NCI-H2107 treated with DMSO at 0.1 percent for 48 hours (cell line): ENCODE results near the gene MARCHF3.
A peak's percentile ranks its signal among the peaks of the same experiment; 100 is the strongest.
"Not testable (repeated sequence)": the region's sequence is repeated elsewhere in the genome, so short reads cannot be mapped to it uniquely, and the experiment has no call there.

Source experiments
- DNase-seq: peaks from one replicate; lab custom pipeline; 2025; ENCODE audit not compliant: unreplicated experiment; lab: John Stamatoyannopoulos, UW

MARCHF3 gene

DNA sequence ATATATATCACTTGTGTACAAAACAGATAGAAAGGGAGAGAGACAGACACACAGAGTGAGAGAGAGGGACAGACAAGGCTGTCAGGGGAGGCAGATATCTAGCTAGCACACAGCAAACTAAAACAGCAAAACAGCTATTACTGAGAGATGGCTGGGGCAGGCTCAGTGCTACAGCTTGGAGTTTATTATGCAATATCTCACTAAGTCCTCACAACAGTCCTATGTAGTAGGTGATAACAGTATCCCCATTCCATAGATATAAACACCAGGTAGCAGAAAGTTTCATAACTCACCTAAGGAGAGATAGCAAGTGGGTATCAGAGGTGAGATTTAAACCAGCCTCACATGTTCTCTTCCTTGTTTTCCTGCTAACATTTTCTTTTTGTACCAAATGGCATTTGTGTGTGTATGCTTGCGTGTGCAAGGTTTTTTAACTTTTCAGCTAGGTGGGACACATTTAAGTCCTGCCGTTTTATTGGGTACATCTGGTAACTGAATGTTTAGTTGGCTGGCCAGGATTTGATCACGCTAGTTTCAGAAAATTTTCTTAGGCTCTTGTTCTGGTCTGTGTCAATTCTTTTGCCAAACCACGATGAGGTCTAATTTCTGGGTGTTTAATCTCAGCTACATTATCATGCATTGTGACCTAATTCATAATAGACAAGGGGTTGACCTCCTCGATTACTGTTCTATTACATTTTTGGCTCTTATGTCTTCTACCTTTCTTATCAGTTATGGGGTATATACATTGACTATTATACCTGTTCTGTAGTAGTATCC lies 148.3 kb downstream of the MARCHF3 start:
- DNase-seq: no peak

DNA sequence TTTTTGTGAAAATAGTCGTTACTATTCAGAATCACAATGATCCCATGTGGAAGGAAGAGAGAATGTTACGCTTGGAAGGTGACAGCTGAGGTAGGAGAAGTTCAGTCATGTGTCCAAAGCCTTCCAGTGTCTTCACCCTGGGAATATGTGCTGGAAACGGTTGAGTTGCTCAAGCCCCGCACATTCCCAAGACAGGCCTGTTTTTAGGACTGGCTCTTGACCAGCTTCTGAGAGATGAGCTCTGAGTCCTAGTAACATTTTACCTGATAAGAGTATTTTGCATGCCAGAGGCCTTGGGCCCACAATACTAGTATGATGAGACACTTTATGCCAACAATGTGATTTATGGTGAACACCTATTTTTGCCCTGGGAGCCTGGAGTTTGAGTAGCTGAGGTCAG lies 151.7 kb downstream of the MARCHF3 start:
- no peak for DNase-seq

DNA sequence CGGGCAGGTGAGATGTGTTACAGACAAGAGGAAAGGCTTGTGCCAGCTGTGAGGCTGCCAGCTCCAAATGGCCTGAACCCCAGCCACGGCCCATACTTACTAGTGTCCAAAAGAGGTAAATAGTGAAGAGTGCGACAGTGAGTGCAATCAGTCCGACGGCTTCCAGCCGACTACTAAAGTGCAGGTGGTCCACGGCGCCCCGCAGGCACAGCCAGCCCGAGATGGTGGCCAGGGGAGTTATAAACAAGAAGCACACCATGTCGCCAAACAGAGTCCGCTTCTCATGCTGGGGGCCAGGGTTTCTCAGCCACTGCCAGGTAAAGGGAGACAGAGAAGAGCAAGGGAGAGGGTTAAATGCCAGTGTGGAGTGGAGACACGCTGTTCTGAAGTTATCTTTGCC lies 152.3 kb downstream of the MARCHF3 start:
- no peak for DNase-seq

DNA sequence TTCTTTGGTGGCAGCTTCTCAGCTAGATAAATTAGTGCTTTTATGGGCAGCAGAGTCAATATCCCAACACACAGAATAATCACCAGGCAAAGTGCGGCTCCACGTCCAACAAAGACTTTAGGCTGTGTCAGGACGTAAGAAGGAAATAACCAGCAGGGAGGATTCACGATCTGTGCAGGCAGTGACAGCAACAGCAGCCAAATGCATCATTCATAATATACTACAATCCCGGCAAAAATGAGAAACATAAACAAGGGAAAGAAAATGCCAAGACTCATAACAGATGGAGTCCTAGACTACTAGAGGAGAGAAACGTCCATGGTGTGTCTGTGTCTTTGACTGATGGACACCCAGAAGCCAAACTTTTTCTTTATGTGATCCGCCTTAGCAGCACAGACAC lies 152.8 kb downstream of the MARCHF3 start:
- no peak for DNase-seq

DNA sequence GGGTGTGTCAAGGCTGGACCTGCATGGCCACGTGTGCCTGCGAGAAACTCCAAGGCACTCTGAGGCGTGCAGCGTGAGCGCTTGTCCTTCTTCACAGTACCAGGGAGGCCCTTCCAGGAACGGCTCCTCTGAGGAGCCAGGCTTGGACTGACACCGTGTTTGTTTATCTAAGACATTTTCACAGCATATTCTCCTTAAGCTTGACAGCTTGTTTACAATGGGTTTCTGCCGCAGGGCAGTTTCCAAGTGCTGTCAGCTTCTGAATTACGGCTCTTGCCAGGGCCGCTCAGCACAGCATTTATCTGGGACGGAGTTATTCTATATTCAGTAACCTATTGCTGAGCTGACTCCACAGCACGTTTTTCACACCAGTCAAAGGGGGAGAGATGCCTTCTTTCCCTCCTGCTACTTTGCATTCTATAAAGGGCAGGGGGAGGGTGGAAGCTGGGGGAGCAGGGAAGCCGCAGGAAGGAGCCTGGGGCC lies 155.0 kb downstream of the MARCHF3 start:
- DNase-seq: no peak

DNA sequence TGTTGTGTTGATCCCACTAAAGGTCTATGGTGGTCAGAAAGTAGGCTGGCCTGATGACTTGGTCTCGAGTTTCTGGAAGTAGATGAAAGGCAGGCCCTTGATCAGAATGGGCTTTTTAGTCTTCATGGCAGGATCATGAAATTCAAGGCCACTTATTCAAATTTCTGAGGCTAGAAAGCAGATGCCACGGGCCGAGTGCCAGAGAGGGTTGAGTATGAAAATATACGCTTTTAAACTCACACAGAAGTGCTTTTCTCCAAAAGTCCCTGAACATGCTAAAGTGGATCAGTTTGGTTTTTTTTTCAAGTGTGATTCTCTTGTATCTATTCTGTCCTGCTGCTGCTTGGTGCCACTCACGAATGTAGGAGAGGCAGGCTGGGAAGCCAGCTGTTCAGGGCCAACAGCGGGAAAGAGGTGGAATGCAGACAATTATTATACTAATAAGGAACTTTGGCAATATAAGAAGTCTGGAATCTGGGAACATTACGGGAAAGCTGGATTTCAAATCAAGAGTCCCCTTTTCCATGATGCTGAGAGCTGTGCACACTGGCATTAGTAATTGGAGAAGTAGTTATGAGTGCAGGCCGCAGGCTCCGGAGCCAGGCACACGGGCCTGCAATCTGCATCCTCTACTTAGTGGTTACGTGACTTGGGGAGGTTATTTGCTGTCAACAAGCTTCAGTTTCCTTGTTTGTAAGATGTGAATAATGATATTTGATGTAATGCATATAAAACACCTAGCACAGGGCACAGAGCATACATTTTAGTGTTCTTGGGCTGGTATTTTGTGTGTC lies 157.6 kb downstream of the MARCHF3 start:
- DNase-seq: peak; percentile 69

DNA sequence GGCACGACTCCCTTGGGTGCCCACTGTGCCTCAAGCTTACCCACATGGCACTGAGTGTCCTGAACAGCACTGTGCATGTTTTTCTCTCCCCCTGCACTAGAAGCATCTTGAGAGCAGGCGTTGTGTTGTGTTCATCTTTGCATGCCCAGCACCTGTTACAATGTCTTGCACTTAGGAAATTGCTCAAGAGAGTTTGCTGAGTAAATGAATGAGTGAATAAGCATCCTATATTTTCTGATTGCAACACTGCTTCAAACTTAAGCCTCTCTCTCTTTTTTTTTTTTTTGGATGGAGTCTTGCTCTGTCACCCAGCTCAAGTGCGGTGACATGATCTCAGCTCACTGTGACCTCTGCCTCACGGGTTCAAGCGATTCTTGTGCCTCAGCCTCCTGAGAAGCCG lies 158.9 kb downstream of the MARCHF3 start:
- DNase-seq: no peak

DNA sequence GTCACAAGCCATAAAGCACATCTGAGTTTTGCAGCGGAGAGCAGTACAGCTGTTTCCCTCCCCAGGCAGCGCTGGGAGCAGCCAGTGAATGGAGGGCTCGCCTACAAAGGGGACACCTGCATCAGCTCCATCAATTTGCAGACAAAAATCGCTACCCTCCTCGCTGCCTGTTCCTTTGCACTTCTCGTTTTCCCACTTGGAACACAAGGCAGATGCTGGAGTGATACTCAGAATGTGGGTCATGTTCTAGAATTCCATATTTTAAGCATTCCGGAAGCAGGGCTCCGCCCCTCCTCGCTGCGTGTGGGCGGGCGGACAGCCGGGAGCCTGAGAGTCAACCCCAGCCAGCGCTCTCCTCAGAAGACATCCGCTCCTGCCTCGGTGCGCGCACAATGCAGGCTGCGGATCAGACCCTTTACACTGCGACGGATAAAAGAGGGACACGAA lies 161.3 kb downstream of the MARCHF3 start:
- peak; percentile 34 for DNase-seq

DNA sequence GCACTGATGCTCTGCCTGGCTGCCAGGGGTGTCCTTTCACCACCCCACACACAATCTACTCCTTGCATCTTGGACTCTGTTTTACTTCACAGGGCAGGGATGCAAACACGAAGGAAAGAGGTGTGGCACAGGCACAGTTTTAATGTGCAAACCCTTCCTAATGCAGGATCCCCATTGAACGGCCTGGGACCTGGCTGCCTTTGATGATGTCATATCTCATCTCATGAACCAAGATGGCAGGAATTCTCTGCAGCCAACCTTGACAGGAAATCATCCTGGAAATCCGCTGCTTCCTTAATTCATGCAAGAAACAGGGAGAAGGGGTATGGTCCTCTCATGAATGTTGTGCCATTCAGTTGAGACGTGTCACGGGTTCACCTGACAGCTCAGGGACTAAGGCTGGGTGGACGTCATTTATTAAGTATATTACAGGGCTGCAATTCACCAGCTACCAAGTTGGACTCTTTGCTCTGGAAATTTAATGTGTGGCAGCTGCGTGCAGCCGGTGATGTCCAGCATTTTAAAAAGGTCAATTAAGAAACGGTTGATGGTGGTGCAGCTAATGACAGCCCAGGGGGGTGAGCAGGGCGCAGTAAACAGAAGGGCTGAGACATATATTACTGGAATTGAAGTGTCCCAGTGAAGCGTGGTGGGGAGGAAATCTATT lies 161.9 kb downstream of the MARCHF3 start:
- DNase-seq: no peak

DNA sequence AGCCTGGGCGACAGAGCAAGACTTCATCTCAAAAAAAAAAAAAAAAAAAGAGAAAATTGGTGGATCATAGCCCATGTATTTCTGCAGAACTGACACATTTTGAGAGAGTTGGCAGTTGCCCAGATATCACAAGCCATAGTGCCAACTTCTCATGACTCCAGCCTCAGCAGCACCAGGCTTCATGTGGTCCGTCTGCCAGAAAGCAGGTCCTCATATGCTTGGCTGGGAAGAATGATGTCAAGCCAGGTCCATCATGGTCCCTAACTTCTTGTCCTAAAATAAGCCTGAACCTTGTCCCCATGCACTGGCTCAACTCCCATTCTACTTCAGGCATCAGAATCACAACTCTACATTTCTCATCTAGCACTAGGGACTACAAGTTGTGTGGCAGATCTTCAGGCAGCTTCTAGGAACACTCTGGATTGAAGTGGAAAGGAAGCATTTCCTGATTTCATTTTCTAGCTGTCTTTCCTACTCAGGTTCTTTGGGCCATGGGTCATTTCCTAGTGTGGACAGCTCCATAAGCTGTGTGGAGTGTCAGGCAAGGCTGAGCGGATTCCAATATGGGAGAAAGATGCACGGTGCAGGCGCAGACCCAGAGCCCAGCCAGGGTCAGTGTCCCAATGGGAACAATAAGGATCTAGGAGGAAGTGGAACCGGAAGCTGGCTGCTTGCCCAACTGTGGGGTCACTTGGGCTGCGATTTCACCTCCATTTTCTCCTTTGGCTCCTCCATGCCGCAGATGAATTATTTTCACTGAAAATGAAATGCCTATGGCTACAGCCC lies 163.3 kb downstream of the MARCHF3 start:
- DNase-seq: no peak

DNA sequence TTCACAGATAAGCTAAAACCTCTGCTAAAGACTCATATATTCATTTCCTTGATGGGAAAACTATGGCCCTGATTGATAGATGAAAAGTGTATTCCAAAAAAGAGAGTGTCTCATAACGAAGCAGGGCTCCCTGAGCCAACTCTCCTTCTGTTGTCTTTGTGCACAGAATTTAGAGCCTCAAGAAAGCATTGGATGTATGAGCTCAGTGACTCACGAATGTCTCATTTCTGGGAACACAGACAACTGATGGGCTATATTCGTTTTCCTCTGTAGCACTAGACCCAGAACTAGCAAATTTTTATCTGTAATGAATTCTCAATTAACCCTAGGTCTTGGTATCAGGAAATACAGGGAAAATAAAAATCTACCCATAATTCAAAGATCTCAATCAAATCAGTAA lies 165.1 kb downstream of the MARCHF3 start:
- no peak for DNase-seq

DNA sequence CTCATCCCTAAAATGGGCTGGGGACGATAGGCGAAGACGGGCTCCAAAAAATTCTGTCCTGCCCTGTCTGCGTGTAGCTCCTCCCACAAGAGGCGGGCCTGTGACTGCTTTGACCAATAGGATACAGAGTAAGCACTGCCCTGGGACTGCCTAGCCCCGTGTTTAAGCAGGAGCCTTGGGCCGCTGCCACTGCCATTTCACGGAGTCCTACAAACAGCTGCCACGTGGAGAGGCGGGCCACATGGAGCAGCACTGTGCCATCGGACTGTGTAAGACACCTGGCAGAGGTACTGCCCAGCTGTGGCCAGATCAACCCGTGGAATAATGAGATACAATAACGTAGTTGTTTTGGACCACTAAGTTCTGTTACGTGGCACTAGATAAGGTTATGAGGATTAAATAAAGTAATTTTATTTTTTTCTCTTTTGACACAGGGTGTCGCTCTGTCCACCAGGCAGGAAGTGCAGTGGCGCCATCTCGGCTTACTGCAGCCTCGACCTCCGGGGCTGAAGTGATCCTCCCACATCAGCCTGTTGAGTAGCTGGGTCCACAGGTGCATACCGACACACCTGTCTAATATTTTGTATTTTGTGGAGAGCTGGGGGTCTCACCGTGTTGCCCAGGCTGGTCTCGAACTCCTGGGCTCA lies 166.2 kb downstream of the MARCHF3 start:
- DNase-seq: no peak

DNA sequence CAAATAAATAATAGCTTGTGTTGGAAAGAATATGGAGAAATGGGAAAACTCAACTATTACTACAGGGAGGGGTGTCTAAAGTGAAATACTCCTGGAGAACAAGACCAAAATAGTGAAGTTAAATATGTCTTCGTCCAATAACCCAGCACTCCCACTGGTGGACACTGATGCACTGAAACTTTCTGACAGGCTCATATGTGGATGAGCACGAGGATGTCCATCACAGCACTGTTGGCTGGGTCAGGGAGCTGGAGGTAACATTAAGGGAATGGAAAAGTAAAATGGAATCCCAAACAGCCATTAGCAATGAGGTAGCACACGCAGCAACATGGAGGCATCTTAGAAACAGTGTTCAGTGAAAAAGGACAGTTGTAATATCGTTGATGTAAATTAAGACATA lies 167.0 kb downstream of the MARCHF3 start:
- no peak for DNase-seq

DNA sequence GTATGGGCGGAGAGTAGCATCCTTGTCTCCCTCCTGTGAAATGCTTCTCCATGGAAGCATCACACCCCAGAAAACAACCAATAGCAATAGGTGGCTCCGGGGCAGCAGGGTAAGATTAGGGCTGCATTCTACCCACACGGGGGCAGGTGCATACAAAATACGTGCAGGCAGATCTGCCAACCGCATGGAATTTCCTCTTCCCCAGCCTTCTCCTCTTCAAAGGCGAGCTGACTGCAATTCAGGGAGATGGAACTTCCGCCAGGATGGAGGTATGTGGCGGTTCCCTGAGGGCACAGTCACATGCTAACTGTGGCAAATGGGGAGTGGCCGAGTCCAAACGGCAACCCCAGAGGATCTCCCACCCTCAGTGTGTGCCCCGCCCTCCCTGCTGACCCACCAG lies 171.9 kb downstream of the MARCHF3 start:
- DNase-seq: no peak

DNA sequence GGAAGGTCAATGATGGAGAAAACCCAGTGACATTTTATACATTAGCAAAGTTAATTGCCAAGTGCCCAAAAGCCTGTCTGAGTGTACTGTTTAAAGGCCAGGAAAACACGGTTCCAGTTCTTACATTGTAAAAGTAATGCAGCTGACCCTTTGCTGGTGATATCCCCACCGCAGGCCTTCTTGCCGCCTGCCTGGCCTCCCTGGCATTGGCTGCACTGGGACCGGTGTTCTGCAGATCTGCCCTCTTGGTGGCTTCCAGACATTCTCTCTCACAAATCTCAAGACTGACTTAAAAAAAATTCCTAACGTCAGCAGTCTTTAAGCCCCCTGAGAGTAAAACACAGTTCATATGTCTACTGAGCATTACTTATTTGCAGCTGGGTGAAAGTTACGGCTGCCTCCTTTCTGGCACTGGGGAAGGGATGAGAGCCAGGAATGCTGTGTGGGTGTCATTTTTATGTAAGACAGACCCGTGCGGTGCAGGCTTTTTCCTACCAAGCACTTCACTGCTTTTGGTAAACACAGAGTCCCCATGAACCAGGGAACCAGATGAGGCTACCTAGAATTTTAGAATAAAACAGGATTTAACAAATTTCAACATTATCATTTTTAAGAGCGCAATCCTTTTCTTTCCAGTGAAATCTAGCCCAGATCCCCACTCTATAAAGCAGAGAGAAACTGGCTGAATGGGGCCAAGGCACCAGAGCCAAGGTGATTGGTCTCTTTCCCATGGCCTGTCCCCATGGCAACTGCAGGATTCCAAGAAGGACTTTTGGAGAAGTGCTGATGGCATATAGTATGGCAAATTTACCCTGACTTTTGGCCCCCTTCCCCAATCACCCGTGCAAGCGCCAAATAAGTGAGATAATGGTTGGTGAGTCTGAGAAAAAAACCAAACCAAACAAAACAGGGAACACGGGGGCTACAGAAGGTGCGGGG lies 172.6 kb downstream of the MARCHF3 start:
- no peak for DNase-seq

DNA sequence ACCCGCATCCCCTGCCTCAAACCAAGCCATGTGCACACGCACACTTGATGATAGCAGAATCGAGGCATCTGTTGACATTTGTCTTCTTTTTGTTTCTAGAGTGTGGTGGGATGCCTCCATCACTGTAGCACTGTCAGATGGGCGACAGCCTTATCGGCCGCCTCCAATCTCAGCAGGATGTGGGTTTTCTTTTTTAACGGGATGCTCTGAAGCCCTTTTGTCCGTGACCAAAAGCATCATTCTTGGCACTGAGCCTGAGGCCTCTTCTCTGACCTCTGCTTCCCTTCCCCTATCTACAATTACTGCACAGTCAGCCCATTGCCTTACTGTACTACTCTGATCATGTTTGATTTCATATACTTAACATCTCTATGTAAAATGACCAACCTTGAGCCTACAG lies 175.1 kb downstream of the MARCHF3 start:
- no peak for DNase-seq

DNA sequence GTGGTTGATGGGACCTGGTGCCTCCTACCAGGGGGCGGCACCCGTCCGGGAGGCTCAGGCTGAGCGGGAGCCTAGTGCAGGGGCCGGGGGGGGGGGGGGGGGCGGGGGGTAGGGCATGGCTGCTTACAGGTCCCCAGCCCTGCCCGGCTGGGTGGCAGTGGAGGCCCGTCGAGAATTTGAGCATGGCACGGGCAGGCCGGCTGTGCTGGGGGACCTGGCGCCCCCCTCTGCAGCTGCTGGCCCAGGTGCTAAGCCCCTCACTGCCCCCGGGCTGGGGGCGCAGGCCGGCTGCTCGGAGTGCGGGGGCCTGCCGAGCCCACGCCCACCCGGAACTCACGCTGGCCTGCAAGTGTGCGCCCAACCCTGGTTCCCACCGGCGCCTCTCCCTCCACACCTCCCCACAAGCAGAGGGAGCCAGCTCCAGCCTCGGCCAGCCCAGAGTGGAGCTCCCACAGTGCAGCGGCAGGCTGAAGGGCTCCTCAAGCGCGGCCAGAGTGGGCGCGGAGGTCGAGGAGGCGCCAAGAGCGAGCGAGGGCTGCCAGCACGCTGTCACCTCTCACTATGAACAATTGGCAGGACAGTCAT lies 175.7 kb downstream of the MARCHF3 start:
- no peak for DNase-seq

DNA sequence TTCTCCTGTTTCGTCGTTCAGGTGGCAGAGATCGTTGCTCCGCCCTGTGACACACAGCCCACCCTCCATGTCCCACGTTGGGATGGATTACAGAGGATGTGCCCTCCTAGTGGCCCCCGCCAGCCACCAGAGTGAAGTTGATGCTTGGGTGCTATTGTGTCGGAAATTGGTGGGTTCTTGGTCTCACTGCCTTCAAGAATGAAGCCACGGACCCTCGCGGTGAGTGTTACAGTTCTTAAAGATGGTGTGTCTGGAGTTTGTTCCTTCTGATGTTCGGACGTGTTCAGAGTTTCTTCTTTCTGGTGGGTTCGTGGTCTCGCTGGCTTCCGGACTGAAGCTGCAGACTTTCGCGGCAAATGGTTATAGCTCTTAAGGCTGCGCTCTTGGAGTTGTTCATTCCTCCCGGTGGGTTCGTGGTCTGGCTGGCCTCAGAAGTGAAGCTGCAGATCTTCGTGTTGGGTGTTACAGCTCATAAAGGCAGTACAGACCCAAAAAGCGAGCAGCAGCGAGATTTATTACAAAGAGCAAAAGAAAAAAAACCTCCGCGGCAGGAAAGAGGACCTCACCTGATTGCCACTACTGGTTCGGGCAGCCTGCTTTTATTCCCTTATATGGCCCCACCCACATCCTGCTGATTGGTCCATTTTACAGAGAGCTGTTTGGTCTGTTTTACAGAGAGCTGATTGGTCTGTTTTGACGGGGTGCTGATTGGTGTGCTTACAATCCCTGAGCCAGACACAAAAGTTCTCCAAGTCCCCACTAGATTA lies 176.6 kb downstream of the MARCHF3 start:
- DNase-seq: not testable (repeated sequence)
